Gastroesophageal sphincter (tissue), 4 donors: ENCODE measurements around the gene B3GAT1. TPM values are rescaled to one million over a fixed set of nuclear protein-coding genes. Genes with fewer than 3 reads are reported as not detected.
"Not testable (repeated sequence)": the region's sequence is repeated elsewhere in the genome, so short reads cannot be mapped to it uniquely, and the experiment has no call there.

ENCODE experiments used
- ATAC-seq: fragments of 150-250 bp; one replicate; pipeline ENCODE4 v1.9.1; 2016; ENCODE audit warnings: mild to moderate bottlenecking, moderate library complexity
- H3K27ac ChIP-seq, 4 donors: fragments of 200-600 bp; sonication (generic) in 3 of 4; 1 replicate in 3 of 4; 2 replicates in 1 of 4; pipeline ENCODE4 v1.5.1; 2016 to 2019
- H3K27me3 ChIP-seq: fragments of 200-600 bp; sonication (generic); one replicate; pipeline ENCODE4 v1.5.1; 2019
- H3K36me3 ChIP-seq, 2 donors: fragments of 200-600 bp; sonication (generic); one replicate each; pipeline ENCODE4 v1.5.1; 2019; ENCODE audit warnings: control low read depth in 1 of 2
- H3K4me1 ChIP-seq, 3 donors: fragments of 200-600 bp; sonication (generic); 1 replicate in 2 of 3; 2 replicates in 1 of 3; pipeline ENCODE4 v1.5.1; 2016 to 2019; ENCODE audit warnings: control low read depth in 2 of 3
- H3K4me3 ChIP-seq, 2 donors: fragments of 200-600 bp; sonication (generic); one replicate each; pipeline ENCODE4 v1.5.1; 2019; ENCODE audit warnings: mild to moderate bottlenecking in 1 of 2, moderate library complexity in 1 of 2
- H3K9me3 ChIP-seq, 3 donors: fragments of 200-600 bp; sonication (generic); one replicate each; pipeline ENCODE4 v1.5.1; 2017 to 2019; ENCODE audit warnings: control low read depth in 2 of 3
- EP300 ChIP-seq: sonication (generic); formaldehyde crosslinking; IDR thresholded peaks from one replicate; pipeline ENCODE4 v1.6.1; 2017; ENCODE audit warnings: antibody characterized with exemption, mild to moderate bottlenecking
- POLR2A ChIP-seq, 2 donors: fragments of 450-650 bp; IDR thresholded peaks; one replicate each; pipeline ENCODE4 v1.6.1; 2017; ENCODE audit warnings: antibody characterized with exemption in 2 of 2, mild to moderate bottlenecking in 2 of 2, moderate library complexity in 1 of 2
- POLR2AphosphoS5 ChIP-seq: sonication (generic); formaldehyde crosslinking; IDR thresholded peaks from one replicate; pipeline ENCODE4 v1.6.1; 2017; ENCODE audit warnings: antibody characterized with exemption
- WGBS, 2 donors: methylation state at CpG; one replicate each; pipeline ENCODE4 v1.1.5; 2018; ENCODE audit warnings: low coverage in 1 of 2; 5-methylcytosine and 5-hydroxymethylcytosine counted together
- total RNA-seq, 4 donors: library from RNA; depleted of rRNA; stranded (reverse); fragments of >200 nt; gene quantifications; one replicate each; pipeline ENCODE4 v1.1.0, GENCODE V29; 2016
- TF ChIP-seq, protein P1 (sequence below), 4 experiments: fragments of 200-600 bp in 2 of 4; fragments of 450-650 bp in 2 of 4; sonication (generic) in 1 of 4; IDR thresholded peaks; one replicate each; pipeline ENCODE4 v1.5.1; 2017 to 2019; ENCODE audit warnings: antibody characterized with exemption in 4 of 4, mild to moderate bottlenecking in 2 of 4, moderate library complexity in 2 of 4

B3GAT1 gene
- total RNA-seq, 4 donors from 2014 or later = 0.08 to 0.52 (median 0.29) TPM

DNA sequence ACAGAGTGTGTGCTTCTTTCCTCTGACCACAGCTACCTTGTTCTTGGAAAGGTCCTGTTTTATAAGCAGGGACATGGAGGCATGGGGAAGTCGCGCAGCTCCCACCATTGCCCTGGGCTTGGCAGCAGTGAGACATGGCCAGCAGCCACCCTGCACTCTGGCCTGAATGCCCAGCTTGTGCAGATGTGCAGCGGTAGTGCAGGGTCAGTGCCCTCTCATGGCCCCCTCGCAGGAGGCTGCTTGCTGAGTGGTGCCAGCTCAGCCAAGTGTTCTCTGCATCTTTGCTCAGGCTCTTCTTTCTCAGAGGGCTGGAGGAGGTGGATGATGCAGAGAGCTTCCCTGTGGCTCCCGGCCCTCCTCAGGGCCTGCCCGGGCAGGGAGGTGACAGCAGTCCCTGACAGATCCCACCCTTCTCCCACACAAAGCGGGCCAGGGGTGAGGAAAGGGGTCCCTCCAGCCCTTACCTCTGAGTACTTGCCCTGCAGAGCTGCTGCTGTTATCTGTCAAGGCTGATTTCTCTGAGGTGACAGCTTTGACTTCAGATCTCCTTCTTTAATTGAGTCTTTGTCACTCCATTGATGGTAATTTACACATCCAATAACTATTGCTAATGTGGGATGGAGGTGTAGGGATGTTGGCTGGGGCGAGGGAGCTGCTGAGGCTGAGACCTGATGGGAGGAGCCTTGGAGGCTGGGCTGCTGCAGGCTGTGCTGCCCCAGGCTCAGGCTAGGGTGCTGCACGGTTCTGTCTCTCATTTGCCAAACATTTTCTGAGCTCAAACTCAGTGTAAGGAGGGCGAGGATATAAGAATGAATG is 47.4 kb upstream of the B3GAT1 start:
- TF ChIP-seq, protein P1, sequence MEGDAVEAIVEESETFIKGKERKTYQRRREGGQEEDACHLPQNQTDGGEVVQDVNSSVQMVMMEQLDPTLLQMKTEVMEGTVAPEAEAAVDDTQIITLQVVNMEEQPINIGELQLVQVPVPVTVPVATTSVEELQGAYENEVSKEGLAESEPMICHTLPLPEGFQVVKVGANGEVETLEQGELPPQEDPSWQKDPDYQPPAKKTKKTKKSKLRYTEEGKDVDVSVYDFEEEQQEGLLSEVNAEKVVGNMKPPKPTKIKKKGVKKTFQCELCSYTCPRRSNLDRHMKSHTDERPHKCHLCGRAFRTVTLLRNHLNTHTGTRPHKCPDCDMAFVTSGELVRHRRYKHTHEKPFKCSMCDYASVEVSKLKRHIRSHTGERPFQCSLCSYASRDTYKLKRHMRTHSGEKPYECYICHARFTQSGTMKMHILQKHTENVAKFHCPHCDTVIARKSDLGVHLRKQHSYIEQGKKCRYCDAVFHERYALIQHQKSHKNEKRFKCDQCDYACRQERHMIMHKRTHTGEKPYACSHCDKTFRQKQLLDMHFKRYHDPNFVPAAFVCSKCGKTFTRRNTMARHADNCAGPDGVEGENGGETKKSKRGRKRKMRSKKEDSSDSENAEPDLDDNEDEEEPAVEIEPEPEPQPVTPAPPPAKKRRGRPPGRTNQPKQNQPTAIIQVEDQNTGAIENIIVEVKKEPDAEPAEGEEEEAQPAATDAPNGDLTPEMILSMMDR (IDR thresholded peaks at IDR 0.05) = no peak
- TF ChIP-seq EP300 (no peak), POLR2A (IDR thresholded peaks at IDR 0.05) (no peak), POLR2AphosphoS5 (no peak)
- Histone ChIP-seq H3K36me3 (no peaks in the 10 kb centered on the region), H3K4me1 (no peaks in the 10 kb centered on the region), H3K27ac (no peak overlapping the region), H3K4me3 (no peak overlapping the region), H3K27me3 (peaks cover 27% of the 10 kb centered on the region), H3K9me3 (peaks cover 0 to 25% (median 0%) of the 10 kb centered on the region in 3 donors)
- 34 to 60% methylated on average over 2 to 4 of the region's 10 CpGs for WGBS, 2 donors
- ATAC-seq = no peak

DNA sequence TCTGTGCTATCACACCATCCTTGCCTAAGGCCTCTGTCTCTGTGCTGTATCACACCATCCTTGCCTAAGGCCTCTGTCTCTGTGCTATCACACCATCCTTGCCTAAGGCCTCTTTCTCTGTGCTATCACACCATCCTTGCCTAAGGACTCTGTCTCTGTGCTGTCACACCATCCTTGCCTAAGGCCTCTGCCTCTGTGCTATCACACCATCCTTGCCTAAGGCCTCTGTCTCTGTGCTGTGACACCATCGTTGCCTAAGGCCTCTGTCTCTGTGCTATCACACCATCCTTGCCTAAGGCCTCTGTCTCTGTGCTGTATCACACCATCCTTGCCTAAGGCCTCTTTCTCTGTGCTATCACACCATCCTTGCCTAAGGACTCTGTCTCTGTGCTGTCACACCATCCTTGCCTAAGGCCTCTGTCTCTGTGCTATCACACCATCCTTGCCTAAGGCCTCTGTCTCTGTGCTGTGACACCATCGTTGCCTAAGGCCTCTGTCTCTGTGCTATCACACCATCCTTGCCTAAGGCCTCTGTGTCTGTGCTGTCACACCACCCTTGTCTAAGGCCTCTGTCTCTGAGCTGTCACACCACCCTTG is 45.5 kb upstream of the B3GAT1 start:
- H3K36me3 ChIP-seq, H3K4me3 ChIP-seq, H3K27ac ChIP-seq, ATAC-seq, H3K4me1 ChIP-seq: not testable (repeated sequence)
- H3K9me3 ChIP-seq = peaks cover 0 to 31% (median 0%) of the 10 kb centered on the region in 3 donors
- WGBS, 2 donors = 60 to 100% methylated on average over 1 of the region's 2 CpGs
- peaks cover 15% of the 10 kb centered on the region for H3K27me3 ChIP-seq

DNA sequence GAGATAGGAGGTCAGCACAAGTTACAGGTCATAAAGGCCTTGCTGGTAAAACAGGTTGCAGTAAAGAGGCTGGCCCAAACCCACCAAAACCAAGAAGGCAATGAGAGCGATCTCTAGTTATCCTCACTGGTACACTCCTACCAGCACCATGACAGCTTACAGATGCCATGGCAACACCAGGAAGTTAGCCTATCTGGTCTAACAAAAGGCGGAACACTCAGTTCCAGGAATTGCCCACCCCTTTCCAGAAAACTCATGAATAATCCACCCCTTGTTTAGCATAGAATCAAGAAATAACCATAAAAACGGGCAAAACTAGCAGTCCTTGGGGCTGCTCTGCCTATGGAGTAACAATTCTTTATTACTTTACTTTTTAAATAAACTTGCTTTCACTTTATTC is 43.5 kb upstream of the B3GAT1 start:
- H3K27me3 ChIP-seq = peaks cover 14% of the 10 kb centered on the region
- H3K27ac ChIP-seq = no peak overlapping the region
- WGBS, 2 donors = 70 to 72% methylated on average over 2 to 3 of the region's 3 CpGs
- peaks cover 0 to 38% (median 0%) of the 10 kb centered on the region in 3 donors for H3K9me3 ChIP-seq
- no peaks in the 10 kb centered on the region for H3K4me1 ChIP-seq
- ATAC-seq = no peak
- no peak for TF ChIP-seq EP300
- TF ChIP-seq POLR2A (IDR thresholded peaks at IDR 0.05) = no peak
- TF ChIP-seq POLR2AphosphoS5 = no peak
- TF ChIP-seq, protein P1 (IDR thresholded peaks at IDR 0.05) = no peak
- no peaks in the 10 kb centered on the region for H3K36me3 ChIP-seq
- H3K4me3 ChIP-seq = no peak overlapping the region

DNA sequence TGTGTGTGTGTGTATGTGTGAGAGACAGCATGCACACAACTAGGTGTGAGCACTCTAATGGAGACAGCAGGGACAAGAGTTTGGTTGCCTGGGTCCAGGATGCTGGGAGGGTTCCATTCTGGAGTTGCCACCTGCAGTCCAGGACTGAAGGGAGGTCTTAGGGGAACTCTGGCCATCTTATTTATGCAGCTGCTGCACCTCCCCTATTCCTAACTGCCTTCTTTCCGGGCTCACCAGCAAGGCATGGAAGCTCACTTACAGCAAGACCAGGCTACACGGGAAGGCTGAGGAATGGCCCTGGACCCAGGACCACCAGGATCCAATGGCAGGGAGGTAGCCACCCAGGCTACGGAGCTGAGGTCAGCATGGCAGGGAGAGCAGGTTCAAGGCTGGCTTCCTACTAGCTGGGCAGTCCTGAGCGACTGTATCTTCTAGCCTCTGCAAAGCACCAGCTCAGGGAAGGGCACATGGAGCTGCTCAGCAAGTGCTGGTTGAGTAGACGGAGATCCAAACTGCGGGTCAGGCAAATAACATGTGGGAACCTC is 42.2 kb upstream of the B3GAT1 start:
- Histone ChIP-seq H3K4me3 (no peak overlapping the region), H3K9me3 (peaks cover 0 to 38% (median 0%) of the 10 kb centered on the region in 3 donors), H3K36me3 (no peaks in the 10 kb centered on the region), H3K4me1 (no peaks in the 10 kb centered on the region), H3K27me3 (peaks cover 8% of the 10 kb centered on the region), H3K27ac (no peak overlapping the region)
- no peak for ATAC-seq
- WGBS, 2 donors = 90 to 100% methylated on average over 1 to 3 of the region's 6 CpGs
- no peak for TF ChIP-seq POLR2AphosphoS5
- no peak for TF ChIP-seq EP300
- no peak for TF ChIP-seq POLR2A (IDR thresholded peaks at IDR 0.05)
- TF ChIP-seq, protein P1 (IDR thresholded peaks at IDR 0.05) = no peak

DNA sequence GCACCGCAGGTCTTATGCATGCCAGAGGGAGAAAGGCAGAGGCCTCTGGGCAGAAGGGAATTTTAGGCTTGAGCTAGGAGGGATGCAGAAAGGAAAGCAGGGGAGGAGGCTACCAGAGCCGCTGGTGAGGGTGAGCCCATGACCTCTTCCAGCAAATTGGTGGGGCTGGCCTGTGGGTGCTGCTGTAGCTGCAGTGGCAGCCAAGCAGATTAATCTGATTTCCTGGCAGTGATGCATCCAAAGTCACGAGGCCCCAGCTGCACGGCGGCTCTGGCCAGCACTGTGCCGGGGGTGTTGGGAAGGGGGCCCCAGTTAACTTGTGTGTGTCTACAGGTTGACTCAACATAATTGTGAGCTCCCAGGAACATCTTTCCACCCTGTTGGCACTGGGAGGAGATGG is 41.4 kb upstream of the B3GAT1 start:
- Histone ChIP-seq H3K9me3 (peaks cover 0 to 38% (median 0%) of the 10 kb centered on the region in 3 donors), H3K27ac (no peak overlapping the region), H3K4me3 (no peak overlapping the region), H3K27me3 (peaks cover 8% of the 10 kb centered on the region), H3K36me3 (no peaks in the 10 kb centered on the region), H3K4me1 (no peaks in the 10 kb centered on the region)
- no CpG with 5 or more reads among the region's 6 CpGs for WGBS, 2 donors
- no peak for ATAC-seq
- TF ChIP-seq POLR2AphosphoS5 (no peak), EP300 (no peak), POLR2A (IDR thresholded peaks at IDR 0.05) (no peak)
- TF ChIP-seq, protein P1 (IDR thresholded peaks at IDR 0.05) = no peak
